GM21390 (cell line): ENCODE results near the gene PXMP4.

Experiments used
- ATAC-seq: cut with Tn5 transposase; IDR thresholded peaks from one replicate; pipeline ENCODE4 v1.9.1; 2021; ENCODE audit not compliant: unreplicated experiment

Gene PXMP4

GRCh38 chr20:33656783-33657703 is 63.1 kb downstream of the PXMP4 start:
- no peak for ATAC-seq

DNA sequence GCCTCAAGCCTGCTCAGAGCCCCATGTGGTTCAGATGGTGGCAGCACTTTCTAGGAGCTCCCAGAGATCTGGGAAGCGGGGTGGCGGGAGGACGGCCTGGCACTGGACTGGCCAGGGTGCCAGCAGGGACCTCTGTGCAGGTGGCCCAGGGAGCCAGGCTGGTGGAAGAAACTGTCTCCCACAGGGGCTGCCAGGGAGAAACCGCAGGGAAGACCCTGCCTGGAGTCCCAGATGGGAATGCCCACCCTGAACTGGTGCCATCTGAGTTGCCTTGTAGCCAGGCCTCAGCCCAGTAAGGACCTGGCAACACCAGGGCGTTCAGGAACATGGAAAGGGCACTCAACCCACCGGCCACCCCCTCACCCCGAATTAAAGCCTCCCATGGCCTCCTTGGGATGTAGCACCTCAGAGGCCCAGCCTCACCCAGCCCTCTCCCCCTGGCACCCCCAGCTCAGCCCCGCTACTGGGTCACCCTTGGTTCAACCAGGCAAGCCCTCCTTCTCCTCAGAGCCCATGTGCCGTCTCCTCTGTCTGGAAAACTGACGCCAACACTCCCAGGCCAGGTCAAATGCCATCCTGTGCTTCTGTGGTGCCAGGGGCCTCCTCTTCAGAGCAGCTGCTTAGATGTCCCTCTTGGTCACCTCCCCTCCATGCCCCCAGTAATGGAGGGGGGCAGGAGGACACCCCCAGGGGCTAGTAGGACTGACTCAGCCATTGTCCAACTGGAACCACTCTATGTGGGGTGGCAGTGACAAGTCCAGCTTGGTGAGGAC is 63.9 kb downstream of the PXMP4 start:
- ATAC-seq = no peak

DNA sequence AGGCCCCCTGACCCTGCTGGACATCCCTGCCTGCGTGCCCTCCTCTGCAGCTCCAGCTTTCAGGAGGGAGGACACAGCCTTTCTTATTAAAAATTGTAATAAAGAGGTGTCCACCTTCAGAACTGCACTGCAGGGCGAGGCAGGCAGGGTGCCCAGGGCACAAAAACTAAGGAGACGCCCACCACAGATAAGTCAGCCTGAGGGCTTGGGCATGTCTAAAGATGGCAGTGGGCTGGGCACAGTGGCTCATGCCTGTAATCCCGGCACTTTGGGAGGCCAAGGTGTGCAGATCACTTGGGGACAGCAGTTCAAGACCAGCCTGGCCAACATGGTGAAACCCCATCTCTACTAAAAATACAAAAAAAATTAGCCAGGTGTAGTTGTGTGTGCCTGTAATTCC is 64.9 kb downstream of the PXMP4 start:
- ATAC-seq = no peak

DNA sequence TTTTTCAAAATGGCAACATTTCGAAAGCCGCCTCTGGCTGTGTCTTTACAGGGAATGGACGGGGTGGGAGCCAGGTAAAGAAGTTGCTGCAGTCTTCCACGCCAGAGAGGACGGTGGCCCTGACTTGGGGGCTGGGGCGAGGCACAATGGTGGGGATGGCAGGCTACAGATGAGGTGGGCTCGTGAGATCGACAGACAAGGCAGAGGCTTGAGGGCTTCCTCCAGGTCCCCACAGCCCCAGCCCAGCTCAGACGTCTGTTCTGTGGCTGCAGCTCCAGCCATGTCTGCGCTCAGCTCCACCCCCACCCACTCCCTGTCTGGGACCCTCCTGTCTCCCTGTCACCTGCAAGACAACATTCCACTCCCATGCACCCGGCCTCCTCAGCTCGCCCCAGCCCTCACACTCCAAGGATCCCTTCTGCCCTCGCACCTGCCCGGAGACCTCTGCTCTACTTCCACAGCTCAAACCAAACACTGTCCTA is 65.4 kb downstream of the PXMP4 start:
- ATAC-seq = no peak

- ATAC-seq = no peak
These were observed 66.1 kb downstream of the PXMP4 start for GRCh38 chr20:33653900-33654596.

- ATAC-seq = no peak
These were observed 66.8 kb downstream of the PXMP4 start for GRCh38 chr20:33653218-33653899.
